Posterior cingulate gyrus (tissue), 11 donors: ENCODE results near the gene PIEZO2.

Source experiments
- DNase-seq, 10 donors: peaks; one replicate each; pipeline versions ENCODE4 v3.0.0 to v3.0.0-alpha.2; 2020 to 2021; ENCODE audit warnings: mixed read lengths in 3 of 10
- intact Hi-C: fragments of 100-400 bp; cut with DNase I; formaldehyde crosslinking; loops from one replicate; pipeline ENCODE4 v1.15.1; 2023

PIEZO2 gene

DNA sequence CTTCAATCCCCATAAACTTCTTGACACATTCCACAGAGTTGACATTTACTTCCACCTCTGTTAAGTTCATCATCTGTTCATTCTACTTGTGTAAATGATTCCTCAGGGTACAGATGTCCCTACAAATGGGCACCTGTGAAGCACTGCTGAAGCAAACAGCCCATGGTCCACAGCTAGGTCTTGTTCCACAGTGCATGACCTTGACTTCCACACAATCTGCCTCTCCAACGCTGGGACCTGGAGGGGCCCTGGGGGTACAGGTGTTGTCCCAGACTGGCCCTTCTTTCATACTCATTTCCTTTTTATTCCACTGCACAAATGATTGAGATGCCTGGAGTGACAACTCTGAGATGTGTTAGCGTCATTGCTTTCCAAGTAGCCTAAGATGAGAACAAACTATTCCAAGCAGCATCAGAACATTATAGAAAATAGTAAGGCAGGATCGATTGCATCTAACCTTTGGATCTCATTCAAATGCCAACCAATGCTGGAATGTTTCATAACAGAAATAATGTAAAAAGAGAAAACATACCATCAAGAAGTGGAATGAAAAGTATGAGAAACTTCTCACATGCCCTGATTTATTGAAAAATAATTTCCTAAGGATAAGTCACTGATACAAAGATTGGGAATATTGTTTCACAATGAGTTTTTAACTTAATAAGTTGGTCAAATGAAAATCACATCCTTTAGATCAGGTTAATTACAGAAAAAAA lies 31.2 kb downstream of the PIEZO2 start:
- no peak for DNase-seq
- intact Hi-C loops = no loop called here

DNA sequence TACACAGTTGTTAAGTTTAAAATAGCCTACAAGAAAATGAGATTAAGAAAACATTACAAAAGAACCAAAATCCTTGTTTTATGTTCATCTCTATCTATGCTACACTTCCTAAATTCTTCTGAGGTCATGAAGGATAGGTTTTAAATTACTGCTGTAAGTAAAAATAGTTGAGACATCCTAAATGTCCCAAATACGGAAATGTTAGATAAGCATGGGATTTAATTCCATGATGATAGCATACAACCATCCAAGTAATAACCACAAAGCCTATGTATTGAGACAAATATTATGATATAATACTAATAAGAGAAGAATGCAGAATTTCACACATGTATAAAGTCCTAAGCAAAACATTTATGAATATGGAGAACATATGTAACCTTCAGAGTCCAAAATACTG lies 34.1 kb downstream of the PIEZO2 start:
- intact Hi-C loops = no loop called here
- DNase-seq = no peak

DNA sequence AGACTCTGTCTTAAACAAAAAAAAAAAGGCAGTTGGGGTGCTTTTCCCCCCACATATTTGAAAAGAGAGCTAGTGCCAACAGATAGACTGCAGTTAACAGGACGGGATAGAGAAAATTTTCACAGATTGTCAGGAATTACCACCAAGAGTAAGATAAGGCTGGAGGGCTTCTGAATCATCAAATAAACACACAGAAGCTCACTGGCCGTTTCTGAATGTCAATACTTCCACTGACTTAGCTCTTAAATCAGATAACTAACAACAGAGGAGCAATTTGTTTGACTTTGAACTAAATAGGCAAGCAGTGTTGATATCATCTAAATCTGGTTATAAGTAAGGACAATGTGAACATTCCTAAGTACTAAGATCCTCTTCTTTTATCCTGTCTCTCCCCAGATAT lies 34.7 kb downstream of the PIEZO2 start:
- intact Hi-C loops = no loop called here

DNA sequence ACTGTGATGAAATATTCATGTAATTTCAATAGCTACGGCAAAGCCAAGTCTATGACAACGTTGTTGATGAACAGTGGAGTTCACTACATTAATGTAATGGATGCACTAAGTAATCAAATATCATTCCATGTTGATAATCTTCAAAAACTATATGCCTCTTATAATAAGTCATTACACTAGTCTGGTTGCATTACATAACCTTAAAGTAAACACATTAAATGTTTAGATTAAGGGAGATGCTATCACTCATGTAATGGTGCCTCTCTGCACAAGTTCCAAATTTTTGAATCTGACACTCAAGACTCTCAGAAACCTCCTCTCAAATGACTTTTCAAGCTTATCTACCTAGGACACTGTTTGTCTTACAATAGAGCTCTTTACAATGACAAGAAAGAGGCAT lies 35.4 kb downstream of the PIEZO2 start:
- intact Hi-C loops = no loop called here
- DNase-seq = no peak

More for the DNA sequence above, 34.7 kb downstream of the PIEZO2 start:
- DNase-seq = no peak

DNA sequence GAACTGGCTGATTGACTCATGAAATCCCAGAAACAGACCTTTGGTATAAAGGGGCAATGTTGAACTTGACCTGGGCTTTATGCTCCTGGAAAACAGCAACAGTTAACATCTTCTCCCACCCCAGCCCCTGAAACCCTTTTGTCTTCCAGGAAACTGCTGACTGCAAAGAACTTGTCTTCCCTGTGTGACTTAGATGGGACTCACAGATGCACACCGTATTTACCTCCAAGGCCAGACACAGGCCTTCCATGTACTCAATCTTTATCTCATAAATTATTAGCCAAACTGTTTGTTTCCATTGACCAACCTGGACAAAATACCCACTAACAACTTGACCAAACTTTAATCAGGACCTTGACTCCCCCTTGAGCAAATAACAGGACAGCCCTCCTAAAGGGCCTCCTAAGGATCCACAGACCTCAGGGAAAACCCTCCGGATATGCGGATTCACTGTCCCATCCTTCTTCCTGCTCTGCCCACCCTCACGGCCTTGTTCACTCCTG lies 36.3 kb downstream of the PIEZO2 start:
- intact Hi-C loops = no loop called here
- DNase-seq = no peak

DNA sequence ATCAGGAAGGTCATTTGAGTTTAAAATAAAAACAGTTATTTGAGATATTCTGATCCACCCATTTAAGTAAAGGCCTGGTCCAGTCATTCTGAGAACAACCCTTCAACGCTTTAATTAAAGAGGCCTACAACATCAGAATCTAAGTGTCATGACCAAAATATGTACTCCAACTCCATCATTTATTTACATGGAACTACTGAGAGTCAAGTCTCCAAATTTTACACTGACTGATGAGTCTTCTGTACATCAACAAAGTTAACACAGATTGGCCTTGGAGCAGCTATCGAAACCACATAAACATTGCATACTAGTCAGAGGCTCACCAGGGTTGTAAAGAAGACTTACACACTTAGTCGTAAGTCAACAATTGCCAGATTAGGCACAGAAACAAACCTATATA lies 37.1 kb downstream of the PIEZO2 start:
- no peak for DNase-seq
- intact Hi-C loops = no loop called here

DNA sequence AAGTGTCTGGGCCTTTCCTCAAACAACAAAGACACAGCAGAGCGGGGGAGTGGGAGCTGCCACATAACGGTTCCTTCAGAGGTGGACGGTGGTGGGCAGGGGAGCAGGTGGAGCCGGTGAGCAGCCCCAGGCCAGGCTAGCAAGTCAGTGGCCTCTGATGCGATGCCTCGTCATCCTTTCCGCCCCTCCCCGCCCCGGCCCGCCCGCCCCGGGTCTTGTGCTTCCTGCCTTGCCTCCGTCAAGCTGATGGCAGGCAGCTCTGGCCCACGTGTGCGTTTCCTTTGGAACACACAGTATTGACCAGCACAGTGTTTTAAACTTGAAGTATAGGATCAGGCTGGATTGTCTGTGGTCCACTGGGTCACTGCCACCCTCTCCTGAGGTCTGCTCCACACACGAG lies 38.9 kb downstream of the PIEZO2 start:
- no peak for DNase-seq
- intact Hi-C loops = no loop called here

DNA sequence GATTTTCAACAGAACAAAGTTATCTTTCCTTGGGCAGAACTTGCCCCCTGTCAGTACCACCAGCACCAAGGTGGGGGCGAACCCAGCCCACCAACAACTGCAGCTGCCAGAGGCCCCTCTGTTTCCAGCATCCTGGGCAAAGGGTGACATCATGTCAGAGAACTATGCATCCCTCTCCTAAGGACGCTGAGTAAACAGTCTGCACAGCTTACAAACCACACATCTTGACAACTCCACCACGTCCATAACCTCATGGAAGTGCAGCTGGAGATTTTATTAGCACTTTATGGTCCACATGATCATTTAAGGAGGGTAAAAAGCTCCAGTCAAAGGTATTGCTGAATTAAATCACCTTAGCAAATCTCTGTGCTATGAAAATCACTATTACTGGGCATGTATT lies 40.4 kb downstream of the PIEZO2 start:
- DNase-seq = no peak
- intact Hi-C loops = no loop called here

DNA sequence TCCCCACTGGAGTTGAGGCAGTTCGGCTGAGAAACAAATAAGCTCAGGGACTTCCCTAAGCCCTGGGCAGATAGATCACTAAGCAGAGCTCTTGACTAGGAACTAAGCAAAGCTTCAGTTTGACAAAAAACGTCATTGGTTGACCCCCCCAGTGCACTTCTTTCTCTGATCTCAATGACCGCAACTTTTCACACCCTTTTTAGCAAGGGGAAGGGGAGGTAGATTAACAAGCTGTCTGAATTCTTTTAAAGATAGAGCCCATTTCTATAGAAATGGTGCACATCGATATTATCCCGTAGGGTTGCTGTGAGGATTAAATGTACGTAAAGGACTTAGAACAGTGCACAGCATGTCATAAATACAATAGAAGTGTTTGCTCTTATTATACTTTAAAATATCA lies 42.5 kb downstream of the PIEZO2 start:
- DNase-seq = no peak
- intact Hi-C loops = no loop called here

DNA sequence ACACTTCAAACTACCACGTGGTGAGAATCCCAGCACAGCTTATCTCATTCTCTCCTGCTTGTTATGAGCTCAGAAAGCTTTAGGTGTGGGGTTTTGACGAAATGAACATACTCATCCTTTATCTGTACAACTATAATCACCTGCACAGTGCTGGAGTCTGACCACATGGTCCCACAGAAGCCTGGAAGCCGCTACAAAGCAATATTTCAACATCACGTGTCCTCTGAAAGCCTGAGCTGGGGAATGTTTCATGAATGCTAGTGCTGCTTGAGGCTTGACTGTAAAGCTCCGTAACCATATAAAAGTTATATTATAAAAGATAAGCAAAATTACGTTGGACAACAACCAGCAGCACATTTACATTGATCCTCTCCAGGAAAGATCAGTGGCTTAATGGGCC lies 43.9 kb downstream of the PIEZO2 start:
- DNase-seq = no peak
- intact Hi-C loops = no loop called here

DNA sequence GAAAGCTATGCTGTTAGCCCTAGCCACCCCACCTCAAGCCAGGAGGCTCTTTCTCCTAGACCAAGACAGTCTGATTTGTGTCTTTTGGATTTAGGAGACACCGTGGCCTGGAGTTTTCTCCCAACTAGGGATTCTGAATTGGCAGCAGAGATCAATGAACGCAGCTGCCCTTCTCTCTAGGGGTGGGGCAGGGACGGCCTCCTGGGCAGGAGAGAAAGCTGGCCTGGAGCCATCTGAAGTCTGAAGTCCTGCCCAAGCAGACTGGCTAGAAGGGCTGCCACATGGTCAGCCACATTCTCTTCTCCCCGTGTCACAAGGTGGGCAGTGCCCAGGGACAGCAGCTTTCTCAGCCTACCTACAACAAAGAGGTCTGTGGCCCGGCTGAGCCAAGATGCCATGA lies 45.1 kb downstream of the PIEZO2 start:
- intact Hi-C loops = no loop called here
- no peak for DNase-seq

DNA sequence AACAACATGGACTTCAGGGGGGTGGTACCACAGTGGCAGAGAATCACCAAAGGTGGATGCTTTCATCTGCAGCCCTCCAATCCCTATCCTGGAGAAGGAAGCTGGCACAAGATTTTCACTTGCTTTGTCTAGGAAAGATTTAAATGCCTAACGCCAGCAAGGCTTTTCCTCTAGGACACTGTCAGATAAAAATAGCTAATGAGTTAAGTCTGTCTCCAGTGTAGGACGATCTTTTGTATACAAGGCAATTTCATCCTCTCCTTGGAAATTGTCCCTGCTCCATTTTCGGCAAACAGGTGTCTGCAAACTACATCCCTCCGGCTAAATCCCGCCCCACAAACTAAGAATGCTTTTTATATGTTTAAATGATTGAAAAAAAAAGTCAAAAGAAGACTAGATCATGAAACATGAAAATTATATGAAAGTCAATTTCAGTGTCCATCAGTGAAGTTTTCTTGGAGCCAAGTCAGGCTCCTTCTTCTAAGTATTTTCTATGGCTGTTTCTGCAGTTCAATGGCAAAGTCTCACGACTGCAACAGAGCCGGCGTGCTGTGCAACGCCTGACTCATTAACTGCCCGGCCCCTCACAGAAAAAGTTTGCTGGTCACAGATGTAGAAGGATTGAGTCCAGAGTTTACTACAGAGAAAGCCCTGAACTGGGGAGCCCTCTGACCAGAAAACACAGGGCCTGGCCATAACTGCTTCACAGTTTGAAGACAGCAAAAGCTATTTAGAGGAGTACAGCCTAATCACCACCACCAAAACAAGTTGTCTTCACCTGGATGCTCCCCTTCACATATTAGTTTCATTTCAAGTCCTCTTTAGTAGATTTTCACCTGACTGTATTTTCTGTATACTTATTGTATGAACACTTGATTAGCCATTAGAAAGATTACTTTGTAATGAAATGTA lies 52.3 kb downstream of the PIEZO2 start:
- no peak for DNase-seq
- intact Hi-C loops = no loop called here

DNA sequence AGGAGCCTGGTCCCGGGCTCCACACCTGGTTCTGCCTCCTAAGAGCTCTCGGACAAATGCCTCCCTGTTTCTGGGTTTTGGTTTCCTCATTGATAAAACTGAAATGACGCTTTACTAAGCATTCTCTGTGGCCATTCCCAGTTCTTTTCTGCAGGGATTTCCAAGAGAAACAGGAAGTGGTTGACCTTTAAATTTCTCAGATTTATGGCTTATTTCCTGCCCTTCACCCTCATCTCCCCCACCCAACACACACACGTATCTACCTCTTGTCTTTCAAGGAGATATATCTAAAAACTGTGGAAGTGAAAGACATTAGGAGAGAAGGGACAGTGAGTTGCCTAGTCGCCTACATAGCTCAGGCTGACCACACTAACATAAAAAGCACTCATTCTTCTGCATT lies 53.0 kb downstream of the PIEZO2 start:
- intact Hi-C loops = no loop called here
- DNase-seq = no peak

DNA sequence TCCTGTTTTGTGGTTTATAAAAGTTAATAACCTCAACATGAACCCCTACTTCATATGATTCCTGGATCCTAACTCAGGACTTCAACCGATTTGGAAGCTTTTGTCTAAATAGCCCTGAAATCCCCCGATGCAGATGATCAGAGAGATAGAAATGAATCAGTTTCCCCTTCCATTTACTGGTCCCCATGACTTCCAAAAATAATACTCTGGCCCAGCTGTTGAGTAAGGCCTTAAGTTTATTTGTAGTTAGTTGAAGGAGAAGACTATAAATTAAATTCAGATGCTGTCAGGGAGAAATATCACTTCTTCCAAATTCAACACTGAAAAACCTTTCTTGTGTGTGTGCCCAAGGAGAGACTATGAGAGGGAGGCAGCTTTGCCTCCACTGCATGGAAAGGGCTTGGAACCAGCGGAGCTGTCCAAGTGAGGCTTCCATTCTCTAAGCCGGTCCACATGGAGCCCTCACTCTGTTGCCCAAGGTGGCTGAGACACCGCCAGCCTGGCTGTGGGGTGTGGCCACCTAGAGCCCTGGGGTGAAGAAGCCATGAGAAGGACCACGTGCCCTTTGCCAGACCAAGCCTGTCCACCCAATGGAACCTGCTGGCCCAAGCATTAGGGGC lies 53.6 kb downstream of the PIEZO2 start:
- DNase-seq = no peak
- intact Hi-C loops = no loop called here

DNA sequence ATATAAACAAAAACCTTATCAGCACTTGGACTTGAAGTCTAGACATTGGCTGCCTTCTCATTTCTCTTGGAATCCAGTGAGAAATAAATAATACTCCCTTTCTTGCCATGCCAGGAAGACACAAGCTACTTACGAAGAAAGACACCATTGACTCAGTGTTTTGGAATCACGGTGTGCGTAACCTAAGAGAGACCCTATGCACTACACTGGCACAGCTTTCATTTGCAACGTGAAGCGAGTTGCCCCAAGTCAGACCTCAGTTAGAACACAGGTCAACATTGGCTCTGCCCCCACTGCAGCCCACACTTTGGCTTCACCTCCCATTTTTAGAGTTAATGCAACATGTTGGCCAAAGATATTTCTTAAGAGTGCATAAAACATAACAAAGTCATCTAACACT lies 54.2 kb downstream of the PIEZO2 start:
- intact Hi-C loops = no loop called here

DNA sequence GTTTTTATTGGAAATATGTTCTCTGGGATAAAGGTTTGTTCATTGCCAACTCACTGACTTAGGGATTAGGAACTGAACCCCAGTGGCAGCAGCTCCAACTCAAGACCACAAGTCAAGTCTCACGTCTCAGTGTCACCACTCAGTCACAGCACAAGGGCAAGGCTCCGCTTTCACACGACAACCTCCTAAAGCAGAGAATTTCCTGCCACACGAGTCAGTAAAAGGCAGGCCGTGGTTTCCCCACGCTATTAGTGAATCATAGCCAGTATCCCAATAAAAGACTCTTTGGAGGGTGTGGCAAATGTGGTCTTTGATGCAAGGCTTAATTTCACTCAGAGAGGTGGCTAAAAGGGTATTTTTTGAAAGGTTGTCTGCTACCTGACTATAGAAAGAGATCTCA lies 57.6 kb downstream of the PIEZO2 start:
- DNase-seq = no peak
- intact Hi-C loops = no loop called here

More for the DNA sequence above, 54.2 kb downstream of the PIEZO2 start:
- DNase-seq = no peak

DNA sequence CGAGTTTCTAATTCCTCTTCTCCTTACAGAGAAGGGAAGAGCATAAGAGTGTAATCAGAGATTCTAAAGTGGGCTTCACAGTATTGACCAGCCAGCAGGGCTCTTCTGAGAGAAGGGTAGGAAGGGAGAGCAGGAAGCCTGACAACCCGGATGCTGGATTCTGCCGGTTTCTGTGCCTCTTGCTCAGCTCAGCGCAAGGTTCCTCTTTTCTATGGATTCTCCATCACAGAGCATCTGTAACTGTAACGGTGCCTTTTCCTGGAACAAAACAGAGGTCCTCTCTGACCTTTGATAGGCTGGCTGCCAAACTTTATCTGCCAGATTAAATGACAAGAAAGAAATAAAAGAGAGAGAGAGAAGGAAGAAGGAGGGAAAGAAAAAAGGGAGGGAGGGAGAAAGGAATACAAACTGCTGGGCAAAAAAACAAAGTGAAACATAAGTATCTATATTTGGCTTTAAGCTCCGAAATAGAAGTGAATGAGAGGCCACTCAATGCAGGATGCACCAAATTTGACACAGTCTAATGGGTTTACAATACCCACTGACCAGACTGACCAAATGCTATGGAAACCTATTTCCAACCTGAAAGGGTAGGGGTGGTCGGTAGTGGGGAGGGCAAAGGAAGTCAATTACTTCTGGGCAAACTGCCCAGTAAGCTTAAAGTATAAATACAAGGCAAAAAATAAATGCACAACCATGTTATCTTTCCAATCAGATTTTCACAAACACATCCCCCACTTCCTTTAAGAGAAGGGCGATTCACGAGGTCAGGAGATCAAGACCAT lies 59.2 kb downstream of the PIEZO2 start:
- no peak for DNase-seq
- intact Hi-C loops = no loop called here

DNA sequence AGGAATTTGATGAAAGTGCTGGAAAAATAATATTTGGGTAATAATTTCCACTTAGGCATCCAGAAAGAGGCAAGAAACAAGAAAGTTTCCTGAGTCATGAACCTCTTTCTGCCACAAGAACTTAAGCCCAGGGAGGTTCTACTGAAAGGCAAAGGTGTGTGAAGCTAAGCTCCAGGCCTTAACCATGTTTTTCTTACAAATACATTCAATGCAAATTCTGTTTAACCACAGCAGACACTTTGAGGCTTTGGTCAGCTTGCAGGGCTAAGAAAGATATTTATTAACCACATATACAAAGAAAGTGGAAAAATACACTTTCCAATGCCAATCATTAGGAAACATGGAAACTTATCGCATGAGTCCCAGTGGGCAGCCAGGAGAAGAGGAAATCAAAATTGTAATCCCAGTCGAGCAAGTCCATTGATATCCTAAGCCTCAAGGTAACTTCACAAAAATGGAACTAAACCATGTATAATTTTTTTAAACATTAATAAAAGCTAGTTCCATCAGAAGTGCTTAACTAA lies 68.3 kb downstream of the PIEZO2 start:
- intact Hi-C loops = no loop called here

DNA sequence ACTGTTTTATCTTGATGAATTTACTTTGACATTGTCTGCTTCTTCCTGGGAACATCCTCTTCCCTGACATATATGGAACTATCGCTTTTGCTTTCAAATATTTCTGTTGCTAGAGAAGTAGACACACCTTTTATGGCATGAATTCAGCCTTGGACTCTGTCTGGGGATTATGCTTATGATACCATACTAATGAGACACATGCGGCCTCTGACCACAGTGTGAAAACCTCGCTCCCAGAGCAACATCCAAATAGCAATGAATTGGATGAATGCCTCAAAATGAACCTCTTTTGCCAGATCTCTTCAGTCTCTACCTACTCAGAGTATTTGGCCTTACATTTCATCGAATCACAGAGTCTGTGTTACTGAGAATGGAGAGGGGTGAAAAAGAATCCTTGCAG lies 70.9 kb downstream of the PIEZO2 start:
- intact Hi-C loops = no loop called here
- no peak for DNase-seq

More for the DNA sequence above, 68.3 kb downstream of the PIEZO2 start:
- DNase-seq = no peak

DNA sequence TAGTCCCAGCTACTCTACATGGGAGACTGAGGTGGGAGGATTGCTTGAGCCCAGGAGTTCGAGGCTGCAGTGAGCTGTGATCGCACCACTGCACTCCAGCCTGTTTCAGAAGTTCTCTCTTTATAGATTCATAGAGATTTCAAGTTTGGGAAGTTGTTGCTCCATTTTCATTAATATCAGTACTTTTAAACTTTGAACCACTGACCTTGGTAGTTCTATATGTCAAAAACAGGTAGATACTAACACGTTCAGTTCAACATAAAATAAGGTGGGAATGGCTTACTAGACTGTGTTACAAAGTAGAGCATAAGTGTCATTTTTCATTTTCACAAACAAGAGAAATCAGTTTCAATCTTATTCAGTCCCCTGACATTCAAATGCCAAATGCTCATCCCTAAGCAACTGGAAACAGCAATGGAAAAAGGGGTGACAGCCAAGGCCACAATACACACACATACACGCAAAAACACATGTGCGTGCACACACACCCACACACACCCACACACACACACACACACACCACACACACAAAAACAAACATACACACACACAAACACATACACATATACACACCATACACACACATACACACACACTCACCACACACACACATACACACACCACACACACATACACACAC lies 71.7 kb downstream of the PIEZO2 start:
- intact Hi-C loops = no loop called here
- no peak for DNase-seq
